ENCODE data around the gene C1orf122. TPM values are rescaled to one million over a fixed set of nuclear protein-coding genes. Genes with fewer than 3 reads are reported as not detected.

The C1orf122 gene
- total RNA-seq, 1 experiment from 2014 or later: 45.9 TPM

DNA sequence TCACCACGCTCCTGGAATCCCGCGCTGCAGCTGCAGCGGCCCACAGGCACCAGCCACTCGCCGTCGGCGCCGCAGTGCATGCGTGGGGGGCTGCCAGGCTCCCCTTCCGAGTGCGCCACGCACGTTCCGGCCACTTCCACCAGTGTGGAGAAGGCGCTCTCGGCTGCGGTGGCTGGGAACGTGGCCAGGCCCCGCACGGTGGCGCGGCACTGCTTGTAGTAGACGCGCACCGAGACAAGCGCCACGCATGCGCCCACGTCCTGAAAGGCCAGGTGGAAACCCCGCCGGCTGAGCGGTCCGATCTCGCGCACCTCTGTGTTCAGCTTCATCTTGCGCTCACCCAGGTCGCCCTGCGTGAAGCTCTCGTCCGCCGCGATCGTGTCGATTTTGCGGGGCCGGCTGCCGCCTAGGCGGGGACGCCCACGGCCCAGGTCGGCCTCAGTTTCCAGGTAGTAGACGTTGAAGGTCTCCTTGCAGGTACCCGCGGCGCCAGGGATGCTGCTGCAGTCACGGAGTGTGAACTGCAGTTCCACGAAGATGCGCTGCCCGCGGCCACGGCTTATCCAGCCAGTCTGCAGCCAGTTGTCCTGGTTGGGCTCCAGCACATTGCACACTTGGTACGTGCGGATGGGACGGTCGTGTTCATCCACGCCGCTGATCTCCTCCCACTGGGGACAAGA lies 46.0 kb upstream of the C1orf122 start (continued):
- TF ChIP-seq TP53 (CRISPR knock-in tag; IDR thresholded peaks at IDR 0.05): no peak
- TF ChIP-seq IRF2 (CRISPR knock-in tag; IDR thresholded peaks at IDR 0.05; ENCODE audit: borderline replicate concordance, low read depth): no peak
- no peak for TF ChIP-seq ZNF416 (CRISPR knock-in tag; IDR thresholded peaks at IDR 0.05)
- TF ChIP-seq, protein P1, sequence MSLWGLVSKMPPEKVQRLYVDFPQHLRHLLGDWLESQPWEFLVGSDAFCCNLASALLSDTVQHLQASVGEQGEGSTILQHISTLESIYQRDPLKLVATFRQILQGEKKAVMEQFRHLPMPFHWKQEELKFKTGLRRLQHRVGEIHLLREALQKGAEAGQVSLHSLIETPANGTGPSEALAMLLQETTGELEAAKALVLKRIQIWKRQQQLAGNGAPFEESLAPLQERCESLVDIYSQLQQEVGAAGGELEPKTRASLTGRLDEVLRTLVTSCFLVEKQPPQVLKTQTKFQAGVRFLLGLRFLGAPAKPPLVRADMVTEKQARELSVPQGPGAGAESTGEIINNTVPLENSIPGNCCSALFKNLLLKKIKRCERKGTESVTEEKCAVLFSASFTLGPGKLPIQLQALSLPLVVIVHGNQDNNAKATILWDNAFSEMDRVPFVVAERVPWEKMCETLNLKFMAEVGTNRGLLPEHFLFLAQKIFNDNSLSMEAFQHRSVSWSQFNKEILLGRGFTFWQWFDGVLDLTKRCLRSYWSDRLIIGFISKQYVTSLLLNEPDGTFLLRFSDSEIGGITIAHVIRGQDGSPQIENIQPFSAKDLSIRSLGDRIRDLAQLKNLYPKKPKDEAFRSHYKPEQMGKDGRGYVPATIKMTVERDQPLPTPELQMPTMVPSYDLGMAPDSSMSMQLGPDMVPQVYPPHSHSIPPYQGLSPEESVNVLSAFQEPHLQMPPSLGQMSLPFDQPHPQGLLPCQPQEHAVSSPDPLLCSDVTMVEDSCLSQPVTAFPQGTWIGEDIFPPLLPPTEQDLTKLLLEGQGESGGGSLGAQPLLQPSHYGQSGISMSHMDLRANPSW (CRISPR knock-in tag; conservative IDR thresholded peaks at IDR 0.05; ENCODE audit: low read depth): no peak
- no peak for TF ChIP-seq MYBL2 (CRISPR knock-in tag; IDR thresholded peaks at IDR 0.05)
- TF ChIP-seq, protein P2, sequence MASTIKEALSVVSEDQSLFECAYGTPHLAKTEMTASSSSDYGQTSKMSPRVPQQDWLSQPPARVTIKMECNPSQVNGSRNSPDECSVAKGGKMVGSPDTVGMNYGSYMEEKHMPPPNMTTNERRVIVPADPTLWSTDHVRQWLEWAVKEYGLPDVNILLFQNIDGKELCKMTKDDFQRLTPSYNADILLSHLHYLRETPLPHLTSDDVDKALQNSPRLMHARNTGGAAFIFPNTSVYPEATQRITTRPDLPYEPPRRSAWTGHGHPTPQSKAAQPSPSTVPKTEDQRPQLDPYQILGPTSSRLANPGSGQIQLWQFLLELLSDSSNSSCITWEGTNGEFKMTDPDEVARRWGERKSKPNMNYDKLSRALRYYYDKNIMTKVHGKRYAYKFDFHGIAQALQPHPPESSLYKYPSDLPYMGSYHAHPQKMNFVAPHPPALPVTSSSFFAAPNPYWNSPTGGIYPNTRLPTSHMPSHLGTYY (CRISPR knock-in tag; IDR thresholded peaks at IDR 0.05): no peak
- TF ChIP-seq FOXK1 (CRISPR knock-in tag; IDR thresholded peaks at IDR 0.05): no peak
- TF ChIP-seq NR2C2 (CRISPR knock-in tag; IDR thresholded peaks at IDR 0.05): no peak
- TF ChIP-seq, protein P3, sequence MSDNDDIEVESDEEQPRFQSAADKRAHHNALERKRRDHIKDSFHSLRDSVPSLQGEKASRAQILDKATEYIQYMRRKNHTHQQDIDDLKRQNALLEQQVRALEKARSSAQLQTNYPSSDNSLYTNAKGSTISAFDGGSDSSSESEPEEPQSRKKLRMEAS (CRISPR knock-in tag; IDR thresholded peaks at IDR 0.05): no peak
- TF ChIP-seq, protein P4, sequence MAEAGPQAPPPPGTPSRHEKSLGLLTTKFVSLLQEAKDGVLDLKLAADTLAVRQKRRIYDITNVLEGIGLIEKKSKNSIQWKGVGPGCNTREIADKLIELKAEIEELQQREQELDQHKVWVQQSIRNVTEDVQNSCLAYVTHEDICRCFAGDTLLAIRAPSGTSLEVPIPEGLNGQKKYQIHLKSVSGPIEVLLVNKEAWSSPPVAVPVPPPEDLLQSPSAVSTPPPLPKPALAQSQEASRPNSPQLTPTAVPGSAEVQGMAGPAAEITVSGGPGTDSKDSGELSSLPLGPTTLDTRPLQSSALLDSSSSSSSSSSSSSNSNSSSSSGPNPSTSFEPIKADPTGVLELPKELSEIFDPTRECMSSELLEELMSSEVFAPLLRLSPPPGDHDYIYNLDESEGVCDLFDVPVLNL (CRISPR knock-in tag; IDR thresholded peaks at IDR 0.05; ENCODE audit: borderline replicate concordance, low read depth): no peak
- TF ChIP-seq, protein P5, sequence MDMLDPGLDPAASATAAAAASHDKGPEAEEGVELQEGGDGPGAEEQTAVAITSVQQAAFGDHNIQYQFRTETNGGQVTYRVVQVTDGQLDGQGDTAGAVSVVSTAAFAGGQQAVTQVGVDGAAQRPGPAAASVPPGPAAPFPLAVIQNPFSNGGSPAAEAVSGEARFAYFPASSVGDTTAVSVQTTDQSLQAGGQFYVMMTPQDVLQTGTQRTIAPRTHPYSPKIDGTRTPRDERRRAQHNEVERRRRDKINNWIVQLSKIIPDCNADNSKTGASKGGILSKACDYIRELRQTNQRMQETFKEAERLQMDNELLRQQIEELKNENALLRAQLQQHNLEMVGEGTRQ (CRISPR knock-in tag; IDR thresholded peaks at IDR 0.05): no peak
- no peak for TF ChIP-seq GABPB1 (CRISPR knock-in tag; IDR thresholded peaks at IDR 0.05)

DNA sequence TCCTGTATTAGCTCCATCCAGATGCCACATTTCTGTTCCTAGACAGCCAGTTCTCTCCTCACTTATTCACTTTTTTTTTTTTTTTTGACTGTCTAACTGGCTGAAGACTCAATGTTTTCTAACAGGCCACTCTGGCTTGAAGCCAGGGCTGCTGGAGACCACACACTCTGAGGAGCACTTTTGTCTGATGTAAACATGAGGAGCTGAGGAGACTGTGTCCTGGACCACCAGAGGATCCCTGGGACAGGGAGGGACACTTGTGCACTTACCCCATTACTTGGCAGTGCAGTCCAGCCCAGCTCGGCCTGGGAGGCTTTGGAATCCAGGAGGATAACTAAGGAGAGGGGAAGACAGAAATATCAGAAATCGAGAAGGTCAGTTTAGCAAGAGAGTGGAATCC lies 45.1 kb upstream of the C1orf122 start:
- Mint-ChIP-seq H3K36me3 (no peaks in the 10 kb centered on the region), H3K4me1 (peaks cover 26% of the 10 kb centered on the region), H3K27ac (no peak overlapping the region), H3K4me3 (no peak overlapping the region), H3K27me3 (ENCODE audit: low read depth) (peaks cover 65% of the 10 kb centered on the region), H3K9me3 (no peaks in the 10 kb centered on the region)
- DNase-seq (ENCODE audit: low spot score) (no peak), ATAC-seq (no peak)
- TF ChIP-seq TEAD1 (CRISPR knock-in tag; IDR thresholded peaks at IDR 0.05) (no peak), KAT7 (CRISPR knock-in tag; IDR thresholded peaks at IDR 0.05; ENCODE audit: borderline replicate concordance) (no peak)
- TF ChIP-seq, protein P1 (CRISPR knock-in tag; conservative IDR thresholded peaks at IDR 0.05; ENCODE audit: low read depth): no peak
- CTCF ChIA-PET: interaction anchor here (0.7 kb wide), 1 partner anchor 1099 kb away, joined by 3 read pairs; no protein-coding TSS in a partner anchor
- POLR2A ChIA-PET: interaction anchor here (0.7 kb wide), 1 partner anchor 225 kb away, joined by 6 read pairs; no protein-coding TSS in a partner anchor

Data from WTC11 (cell line).